Cerebellar nuclear complex (tissue), 1 donor: ENCODE results near the gene GALNT15.

Experiments
- DNase-seq, 2 experiments: peaks; one replicate each; lab custom pipeline; 2025; lab: John Stamatoyannopoulos, UW

The GALNT15 gene

DNA sequence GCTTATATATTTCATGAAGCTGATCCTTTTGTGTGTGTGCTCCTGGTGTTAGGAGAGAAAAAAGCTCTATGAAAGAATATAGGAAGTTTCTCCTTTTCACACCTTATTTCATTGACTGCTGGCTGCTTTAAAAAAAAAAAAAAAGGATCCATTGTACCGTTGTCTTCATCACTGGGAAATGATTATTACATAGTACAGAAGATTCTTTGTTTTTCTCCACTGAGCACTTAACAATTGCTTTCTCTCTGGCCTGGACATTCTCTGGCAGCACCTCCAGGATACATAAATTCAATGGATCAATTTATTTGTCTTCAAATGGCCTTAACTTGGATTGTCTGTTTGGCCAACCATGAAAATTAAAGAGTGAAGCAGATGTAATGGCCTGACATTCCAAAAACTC lies 53.1 kb downstream of the GALNT15 start:
- DNase-seq: no peak

DNA sequence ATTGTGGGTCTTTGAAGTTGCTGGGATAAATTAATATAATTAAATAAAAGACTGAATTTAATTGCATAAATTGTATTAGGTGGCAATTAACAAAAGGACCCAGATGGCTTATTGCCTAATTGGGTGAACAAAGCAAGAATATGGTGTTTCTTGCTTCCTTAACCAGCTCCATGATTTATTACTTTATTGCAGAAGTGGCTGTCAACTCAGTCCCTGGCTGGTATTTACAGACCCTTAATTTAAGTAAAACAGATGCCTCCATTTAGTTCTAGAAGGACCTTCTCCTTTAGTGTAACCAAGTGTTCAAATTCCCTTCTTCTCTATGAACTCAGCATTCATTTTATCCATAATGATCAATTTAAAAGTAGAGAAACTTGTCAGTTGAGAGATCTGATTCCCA lies 55.2 kb downstream of the GALNT15 start:
- DNase-seq: no peak

- DNase-seq: no peak
These were observed 57.5 kb downstream of the GALNT15 start for GRCh38 chr3:16231983-16232382.

DNA sequence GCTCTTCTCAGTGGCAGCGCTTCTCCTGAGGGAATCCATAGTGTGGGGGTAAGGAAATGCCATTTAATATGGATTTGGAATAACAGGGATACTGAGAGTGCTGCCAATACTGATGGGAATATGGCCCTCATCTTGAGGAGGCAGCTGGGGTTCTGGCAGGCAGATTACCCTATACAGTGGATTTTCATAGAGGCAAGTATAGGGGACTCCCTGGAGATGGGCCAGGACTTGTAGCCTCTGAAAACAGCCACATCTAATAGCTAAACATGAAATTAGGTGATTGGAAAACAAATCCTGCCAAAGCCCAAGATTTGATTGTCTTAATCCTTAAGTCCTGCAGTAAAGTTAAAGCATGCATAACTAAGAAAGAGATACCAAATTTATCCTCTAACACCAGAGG lies 59.3 kb downstream of the GALNT15 start:
- no peak for DNase-seq

DNA sequence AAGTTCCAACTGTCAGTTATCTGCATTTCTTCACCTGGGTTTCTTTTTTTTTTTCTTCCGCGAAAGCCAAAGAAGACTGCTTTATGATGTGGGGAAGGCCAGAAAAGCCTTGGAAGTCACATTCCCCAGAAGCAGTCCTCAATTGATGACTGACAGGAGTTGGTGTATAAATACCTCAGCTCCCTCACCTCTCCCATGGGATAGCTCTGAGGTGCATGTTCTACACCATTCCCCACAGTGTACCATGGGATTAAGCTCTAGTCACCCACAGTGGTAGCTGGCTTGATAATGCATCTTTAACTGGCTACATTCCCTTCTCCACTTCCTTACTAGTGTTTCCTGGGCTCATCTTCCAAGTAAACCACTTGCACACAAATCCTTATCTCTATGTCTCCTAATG lies 59.8 kb downstream of the GALNT15 start:
- DNase-seq: no peak

DNA sequence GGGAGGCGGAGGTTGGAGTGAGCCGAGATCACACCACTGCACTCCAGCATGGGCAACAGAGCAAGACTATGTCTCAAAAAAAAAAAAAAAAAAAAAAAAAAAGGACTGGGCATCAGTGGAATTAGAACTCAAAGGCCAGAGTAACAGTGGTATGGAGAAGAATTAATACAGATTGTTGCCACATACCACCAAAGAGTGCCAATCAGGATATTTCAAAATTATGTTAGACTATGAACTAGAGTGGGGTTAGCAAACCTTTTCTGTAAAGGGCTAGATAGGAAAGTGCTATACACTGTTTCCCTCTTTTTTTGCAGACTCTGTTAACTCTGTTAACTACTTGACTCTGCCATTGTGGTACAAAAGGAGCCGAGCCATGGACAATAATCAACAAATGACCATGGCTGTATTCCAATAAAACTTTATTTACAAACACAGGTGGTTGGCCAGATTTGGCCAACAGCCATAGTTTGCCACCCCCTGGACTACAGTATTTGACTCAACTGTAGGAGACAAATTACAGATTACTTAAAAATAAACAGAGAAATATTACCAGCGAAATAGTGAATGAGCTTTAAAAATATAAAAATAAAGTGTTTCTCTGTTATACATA lies 61.7 kb downstream of the GALNT15 start:
- DNase-seq: no peak

DNA sequence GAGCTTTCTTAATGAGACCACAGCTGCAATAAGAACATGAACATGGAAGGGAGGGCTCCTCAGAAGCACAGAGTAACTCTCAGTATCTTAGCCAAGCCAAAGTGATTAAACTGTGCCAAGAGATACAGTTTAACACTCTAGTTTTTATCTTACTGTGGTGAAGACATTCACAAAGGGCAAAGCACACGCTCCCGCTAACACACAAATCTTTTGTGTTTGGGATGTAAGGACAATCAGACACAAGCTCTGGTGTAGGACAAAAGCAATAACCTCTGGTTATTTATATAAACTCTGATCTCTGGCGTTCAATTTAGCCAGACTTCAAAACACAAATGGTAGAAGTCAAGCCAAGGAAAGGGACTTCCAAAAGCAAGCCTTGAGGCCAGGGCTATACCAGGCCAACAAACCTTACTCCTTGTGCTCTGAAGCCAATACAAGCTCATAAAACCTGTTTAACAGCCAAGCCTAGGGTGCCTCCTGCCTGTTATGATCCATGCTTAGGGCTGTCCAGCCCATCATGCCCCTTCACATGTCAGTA lies 62.4 kb downstream of the GALNT15 start:
- DNase-seq: no peak

- DNase-seq: peak; percentile 13 to 47
These were observed 64.7 kb downstream of the GALNT15 start for GRCh38 chr3:16239086-16239770.

DNA sequence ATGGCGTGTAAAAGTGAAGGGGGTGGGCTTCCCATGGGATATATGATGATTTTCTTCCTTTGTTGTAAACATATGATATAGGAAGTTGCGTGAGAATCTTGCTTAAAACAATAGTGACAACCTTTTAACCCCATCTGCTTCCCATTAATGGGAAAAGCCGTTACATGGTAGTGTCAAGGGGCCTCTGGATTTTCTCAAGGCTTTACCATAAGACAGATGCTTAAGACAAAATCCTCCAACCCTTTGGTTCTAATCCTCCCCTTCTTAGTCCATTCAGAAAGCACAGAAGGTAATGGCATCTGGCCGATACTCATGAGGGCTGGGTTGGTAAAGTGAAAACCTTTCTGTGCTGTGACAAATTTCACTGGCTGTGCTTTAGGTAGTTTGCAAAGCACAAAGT lies 65.3 kb downstream of the GALNT15 start:
- no peak for DNase-seq

GRCh38 chr3:16240229-16241023 lies 65.9 kb downstream of the GALNT15 start:
- no peak for DNase-seq

DNA sequence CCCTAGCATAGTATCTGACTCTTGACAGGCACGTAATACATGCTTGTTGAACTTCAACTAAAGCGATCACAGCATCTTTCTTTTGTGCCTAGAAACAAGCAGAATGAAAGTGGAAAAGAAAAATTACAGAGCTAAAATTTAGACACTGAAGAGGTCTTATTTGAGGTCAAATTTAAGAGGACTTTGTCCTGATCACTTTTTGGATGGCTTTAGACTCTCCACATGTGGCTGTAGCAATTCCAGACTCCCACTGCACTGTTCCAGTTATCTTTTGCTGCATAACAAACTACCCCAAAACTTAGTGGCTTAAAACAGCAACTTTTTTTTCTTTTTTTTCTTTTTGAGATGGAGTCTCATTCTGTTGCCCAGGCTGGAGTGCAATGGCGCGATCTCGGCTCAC lies 66.7 kb downstream of the GALNT15 start:
- no peak for DNase-seq

GRCh38 chr3:16242177-16242576 lies 67.7 kb downstream of the GALNT15 start:
- DNase-seq: no peak

- DNase-seq: no peak
These were observed 69.4 kb downstream of the GALNT15 start for GRCh38 chr3:16243706-16244490.

DNA sequence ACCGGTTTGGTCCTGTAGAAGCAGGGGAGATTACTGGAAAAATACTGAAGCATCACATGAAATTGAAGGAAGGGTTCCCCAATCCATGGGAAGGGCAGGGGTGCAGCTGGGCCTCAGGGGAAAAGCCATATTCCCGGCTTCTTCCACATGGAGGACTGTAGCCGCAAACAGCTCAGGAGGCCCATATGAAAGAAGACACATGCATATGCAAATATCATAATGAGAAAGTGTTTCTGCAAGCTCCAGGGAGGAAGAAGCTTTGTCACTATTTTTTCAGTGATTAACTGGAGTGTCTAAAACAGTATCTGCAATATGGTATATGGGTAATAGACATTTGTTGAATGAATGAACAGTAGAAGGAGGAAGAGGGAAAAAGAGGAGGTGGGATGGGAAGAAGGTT lies 71.1 kb downstream of the GALNT15 start:
- no peak for DNase-seq

GRCh38 chr3:16247282-16248061 lies 73.0 kb downstream of the GALNT15 start:
- peak; percentile 12 to 62 for DNase-seq

GRCh38 chr3:16248556-16248955 lies 74.1 kb downstream of the GALNT15 start:
- no peak for DNase-seq

DNA sequence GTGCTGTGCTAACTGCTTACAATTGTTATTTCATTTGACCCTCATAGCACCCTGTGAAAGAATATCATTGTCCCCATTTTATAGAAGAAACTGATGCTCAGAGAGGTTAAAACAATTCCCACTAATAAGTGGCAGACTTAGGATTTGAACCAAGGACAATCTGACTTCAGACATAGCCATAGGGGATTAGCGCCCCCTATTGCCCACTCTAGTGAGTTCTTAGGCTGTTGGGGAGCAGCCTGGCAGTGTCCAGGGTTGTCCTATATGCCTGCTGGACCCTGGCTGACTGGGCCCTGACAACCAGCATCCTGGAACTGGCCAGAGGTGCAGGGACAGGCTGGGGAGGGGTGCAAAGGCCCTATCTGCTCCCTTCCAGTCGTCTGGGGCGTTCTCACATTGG lies 74.9 kb downstream of the GALNT15 start:
- DNase-seq: no peak

DNA sequence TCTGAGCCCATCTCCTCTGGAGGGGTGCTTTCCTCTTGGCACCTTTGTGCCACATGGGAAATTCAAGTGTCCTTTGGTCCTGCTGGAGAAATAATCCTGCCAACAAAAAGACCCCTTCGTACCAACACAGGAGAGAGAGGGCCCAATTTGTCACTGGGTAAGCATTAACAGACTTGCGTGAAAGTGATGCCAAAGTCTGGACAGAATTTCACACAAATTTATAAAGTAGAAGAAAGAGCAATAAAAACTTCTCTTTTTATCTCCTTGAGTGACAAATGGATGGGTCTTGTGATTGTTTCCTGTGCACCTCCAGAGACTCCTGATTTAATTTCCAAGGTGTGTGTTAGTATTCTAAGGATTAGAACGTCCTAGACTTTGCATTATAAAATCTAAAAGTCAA lies 75.4 kb downstream of the GALNT15 start:
- DNase-seq: no peak

DNA sequence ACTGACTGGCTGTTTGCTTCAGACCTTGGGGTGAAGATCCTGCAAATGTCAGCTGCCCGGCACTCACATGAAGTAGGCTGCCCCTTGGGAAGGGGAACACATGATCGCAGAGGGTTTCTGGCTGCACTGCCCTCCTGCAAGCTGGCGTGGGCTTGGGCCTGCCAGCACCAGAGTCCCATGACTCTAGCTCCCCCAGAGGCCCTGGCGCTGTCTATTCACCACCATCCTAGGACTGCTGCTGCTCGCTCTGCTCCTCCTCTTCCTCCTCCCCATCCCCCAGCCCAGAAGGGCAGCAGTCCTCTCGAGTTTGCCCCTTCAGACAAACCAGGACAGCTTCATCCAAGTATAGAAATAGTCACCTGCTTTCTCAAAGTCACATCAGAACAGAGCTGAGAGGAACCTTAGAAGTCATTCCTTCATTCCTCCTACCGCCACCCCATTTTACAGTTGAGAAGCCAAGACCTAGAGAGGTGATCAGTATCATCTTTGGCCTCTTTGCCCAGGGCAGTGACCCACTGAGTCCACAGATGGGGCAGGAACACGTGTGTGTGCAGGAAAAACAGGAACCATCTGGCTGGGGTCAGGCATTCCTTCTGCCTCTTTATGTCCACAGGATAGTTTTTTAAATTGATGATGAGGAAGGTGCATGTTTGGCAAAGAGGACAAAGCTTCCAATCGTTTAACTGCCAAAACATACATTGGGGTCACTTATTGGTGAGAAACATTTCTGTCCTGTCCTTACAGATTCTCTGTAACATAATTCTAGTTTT lies 77.0 kb downstream of the GALNT15 start:
- no peak for DNase-seq

DNA sequence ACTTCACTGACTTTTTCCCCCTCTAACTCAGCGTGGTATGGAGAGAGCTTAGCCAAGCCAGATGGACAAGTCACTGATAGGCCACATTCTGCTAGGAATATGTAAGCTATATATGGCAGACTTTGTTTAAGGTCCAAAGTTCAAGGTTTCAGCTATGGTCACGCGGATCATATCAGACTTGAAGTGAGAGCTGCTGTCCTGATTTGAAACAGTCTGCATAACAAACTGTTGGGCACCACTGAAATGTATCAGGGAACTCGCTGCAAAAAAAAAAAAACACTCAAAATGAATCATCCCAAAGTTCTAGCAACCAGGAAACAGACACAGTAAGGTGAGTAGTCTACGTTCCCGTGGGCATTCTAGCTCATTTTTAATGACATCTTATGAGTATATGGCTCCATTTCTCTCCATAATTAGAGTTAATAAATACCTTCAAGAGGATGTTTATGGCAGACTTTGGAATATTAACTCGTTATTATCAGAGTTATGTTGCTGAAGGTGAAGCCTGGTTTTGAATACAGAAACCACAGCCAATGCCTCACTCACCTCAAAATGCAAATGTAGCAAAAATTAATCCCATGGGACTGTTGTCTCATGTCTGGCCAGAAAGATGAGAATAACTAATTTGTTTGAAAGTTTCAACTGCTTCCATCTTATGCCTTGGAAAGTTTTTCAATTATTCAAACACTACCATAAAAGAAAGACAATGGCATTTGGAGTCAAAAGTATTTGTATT lies 77.9 kb downstream of the GALNT15 start:
- DNase-seq: no peak
